Measurements from ENCODE around the gene CARNS1. TPM values are rescaled to one million over a fixed set of nuclear protein-coding genes. Genes with fewer than 3 reads are reported as not detected.

Gene CARNS1, protein sequence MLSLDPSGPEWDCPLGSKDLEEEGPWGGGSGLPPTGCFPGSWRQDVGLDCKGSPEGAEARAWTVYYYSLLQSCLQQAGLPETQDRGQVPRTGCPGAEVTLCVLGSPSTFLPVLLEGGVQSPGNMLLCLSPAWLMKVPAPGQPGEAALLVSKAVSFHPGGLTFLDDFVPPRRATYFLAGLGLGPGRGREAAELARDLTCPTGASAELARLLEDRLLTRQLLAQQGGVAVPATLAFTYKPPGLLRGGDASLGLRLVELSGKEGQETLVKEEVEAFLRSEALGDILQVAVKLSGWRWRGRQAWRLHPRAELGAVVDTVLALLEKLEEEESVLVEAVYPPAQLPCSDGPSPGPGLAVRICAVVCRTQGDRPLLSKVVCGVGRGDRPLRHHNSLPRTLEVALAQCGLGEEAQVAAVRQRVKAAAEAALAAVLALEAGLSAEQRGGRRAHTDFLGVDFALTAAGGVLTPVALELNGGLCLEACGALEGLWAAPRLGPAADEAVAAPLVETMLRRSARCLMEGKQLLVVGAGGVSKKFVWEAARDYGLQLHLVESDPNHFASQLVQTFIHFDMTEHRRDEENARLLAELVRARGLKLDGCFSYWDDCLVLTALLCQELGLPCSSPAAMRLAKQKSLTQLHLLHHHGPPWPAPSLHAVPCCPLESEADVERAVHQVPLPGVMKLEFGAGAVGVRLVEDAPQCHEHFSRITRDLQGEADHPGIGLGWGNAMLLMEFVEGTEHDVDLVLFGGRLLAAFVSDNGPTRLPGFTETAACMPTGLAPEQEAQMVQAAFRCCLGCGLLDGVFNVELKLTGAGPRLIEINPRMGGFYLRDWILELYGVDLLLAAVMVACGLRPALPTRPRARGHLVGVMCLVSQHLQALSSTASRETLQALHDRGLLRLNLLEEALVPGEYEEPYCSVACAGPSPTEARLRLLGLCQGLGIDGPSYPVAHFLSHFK
- total RNA-seq, result 0.88 TPM in 1 of 2 replicates, not detected in the other

DNA sequence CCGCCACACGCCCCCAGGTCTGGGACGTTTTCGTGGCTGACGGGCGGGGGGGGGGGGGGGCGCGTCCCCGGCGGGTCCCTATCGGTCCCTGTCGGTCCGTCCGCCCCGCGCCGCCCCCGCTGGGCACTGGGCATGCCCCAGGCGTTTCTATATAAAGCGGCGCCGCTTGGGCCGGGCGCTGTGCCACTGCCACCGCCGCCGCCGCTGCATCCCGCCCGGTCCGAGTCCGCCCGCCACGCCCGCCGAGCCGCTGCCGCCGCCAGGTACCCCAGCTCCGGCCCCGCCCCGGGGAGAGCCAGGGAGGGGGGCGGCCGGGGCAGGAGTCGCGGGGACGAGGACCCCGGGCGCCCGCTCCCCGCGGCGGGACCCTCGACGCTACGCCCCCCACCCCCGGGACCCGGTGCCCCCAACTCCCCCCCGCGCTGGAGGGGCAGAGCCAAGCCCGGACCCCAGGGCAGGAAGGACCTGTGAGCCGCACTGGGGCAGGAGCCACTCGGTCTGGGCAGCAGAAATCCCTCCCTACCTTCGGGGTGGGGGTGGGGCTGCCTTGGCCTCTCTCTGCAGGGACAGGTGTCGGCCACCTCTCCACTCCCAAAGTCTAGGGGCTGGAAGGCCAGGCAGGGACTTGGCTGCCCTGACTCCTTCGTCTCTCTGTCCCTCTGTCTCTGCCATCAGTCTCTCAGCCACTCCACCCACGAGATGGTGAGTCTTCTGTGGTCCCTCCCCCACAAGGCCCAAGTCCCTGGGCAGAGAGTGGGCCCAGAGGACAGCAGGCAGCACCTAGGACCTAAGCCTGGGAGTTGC, at the start of gene CARNS1:
CARNS1 (plus strand) TSS at position 178 of the 804 bp plus-strand sequence; CDS start at position 700, 522 bp downstream.

DNA sequence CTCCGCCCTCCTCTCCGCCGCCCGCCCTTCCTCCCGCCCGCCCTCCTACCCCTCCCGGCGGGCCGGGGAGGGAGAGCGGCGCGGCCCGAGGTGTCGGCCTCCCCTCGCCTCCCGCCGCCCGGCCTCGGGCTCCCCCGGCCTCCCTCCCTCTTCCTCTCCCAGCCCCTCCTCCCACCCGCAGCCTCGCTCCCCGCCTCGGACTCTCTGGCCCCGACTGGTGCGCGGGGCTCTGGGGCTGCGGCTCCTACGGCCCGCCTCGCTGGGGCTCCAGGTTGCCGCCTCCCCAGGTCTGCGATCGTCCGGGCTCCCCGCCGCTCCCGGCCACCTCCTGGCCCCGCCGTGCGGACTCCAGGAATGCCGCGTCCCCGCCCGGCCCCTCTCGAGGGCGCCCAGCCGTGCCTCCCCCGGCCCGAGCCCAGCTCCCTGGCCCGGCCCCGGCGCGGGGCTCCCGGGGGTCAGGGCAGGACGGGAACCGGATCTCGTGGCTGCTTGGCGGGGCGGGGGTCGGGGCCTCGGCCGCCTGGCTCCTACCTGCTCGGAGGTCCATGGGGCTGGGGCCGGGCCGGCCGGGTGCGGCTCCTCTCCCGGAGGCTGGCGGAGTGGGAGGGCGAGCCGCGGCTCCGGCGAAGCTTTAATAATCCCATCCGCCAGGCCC, 42.4 kb upstream of the CARNS1 start, which contains the start of gene CLCF1:
CLCF1 (minus strand) TSS at position 606 of the 655 bp plus-strand sequence; CDS start at position 547, 59 bp downstream.

DNA sequence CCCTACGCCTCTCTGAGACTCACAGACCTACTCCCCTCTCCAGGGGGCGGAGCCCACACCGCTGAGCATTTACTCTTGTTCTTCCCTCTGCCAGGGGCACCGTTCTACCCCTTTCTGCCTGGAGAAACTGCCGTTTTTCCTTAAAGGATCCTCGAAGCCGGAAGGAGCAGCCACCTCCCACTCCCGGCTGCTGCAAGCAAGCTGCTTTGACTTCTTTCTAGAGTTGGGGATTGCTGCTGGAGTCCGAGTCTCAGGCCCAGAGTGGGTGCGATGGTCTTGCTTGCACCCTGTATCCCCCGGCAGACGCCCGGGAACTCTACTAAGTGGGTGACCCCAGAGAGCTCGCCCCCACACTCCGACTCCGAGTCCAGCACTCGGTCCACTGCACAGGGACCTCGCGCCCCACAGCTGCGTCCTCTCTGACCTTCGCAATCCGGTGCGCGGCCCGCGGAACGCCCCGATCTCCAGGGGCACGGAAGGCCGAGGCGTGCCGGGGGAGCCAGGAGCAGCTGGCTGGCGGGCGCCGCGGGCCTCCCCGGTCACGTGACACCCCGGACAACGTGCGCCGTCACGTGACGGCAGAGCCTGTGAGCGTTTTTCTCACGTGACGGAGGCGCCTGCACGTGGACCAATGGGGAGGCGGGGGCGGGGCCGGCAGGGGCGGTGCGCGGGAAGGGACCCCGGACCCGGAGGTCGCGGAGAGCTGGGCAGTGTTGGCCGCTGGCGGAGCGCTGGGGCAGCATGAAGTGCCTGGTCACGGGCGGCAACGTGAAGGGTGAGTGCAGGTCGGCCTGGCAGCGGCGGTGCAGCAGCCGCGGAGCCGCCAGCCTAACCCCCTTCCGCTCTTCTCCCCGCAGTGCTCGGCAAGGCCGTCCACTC, 23.9 kb upstream of the CARNS1 start, which contains the start of gene RAD9A:
RAD9A (plus strand) TSS at position 683 of the 879 bp plus-strand sequence; CDS start at position 742, 59 bp downstream.

DNA sequence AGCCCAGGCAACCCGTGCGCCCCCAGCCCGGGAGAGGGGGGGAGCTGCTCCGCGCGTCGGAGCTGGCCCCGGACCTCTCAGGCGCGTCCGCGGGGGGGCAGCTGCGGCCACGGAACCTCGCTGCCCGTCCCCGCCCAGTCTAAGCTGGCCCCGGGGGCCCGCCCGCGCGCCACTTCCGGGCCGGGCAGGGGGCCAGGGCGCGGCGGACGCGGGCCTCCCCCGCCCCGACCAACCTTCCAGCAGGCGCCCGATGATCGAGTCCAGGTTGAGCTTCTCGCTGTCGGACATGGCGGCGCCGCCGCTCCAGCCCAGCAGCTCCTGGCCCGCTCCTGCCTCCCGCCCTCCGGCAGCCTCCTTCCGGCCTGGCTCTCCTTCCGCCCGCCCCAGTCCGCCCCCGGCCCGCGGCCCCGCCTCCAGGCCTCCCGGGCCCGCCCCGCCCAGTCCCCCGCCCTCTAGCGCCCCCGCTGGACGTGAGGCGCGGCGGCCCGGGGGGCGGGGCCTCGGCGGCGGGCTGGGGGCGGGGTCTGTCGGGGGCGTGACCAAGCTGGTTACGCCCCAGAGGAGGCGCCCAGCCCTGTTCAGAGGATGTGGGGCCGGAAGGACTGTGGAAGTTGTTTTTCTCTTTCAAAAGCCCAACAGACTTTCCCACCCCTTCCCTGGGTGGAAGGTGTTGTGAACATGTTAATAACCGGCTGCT, 13.8 kb upstream of the CARNS1 start, which contains the start of gene PPP1CA:
PPP1CA (minus strand) TSS at position 364 of the 697 bp plus-strand sequence; CDS start at position 288, 76 bp downstream.

DNA sequence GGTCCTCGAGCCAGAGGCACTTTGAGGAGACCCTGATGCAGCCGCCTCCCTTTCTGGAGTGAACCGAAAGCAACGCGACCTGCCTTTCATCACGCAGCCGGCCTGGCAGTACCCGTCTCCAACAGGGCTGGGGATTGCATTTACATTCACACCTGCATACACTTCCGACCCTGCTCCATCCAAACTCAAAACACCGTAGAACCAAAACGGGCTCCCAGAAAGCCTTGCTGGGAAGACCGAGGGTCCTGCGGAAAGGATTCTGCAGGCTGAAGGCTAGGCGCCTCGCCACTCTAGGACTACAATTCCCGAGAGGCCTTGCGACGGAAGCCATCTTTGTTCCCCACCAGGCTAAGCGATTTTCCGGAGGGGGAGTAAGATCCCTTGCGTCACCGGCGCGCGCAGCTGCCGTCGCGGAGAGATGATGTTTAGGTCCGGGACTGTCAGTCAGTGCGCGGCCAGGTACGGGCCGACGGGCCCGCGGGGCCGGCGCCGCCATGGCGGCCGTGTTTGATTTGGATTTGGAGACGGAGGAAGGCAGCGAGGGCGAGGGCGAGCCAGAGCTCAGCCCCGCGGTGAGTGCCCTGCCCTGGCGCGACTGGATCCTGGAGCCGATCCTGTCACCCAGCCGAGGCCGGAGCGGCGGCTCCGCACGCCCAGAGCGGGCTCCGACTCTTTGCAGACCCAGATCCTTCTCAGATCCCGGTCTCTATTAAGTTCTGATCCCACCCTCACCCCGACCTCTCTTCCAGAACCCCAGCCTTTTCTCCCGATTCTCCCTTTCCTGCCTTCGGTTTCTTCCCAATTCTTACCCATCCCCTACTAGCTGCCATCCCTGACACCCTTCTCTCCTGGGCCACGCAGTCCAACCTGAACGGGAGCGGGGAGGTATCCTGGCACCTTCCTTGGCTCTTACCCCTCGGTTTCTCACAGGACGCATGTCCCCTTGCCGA, 12.8 kb downstream of the CARNS1 start, which contains the start of gene RPS6KB2:
RPS6KB2 (plus strand) TSS at position 443 of the 950 bp plus-strand sequence; CDS start at position 495, 52 bp downstream.

DNA sequence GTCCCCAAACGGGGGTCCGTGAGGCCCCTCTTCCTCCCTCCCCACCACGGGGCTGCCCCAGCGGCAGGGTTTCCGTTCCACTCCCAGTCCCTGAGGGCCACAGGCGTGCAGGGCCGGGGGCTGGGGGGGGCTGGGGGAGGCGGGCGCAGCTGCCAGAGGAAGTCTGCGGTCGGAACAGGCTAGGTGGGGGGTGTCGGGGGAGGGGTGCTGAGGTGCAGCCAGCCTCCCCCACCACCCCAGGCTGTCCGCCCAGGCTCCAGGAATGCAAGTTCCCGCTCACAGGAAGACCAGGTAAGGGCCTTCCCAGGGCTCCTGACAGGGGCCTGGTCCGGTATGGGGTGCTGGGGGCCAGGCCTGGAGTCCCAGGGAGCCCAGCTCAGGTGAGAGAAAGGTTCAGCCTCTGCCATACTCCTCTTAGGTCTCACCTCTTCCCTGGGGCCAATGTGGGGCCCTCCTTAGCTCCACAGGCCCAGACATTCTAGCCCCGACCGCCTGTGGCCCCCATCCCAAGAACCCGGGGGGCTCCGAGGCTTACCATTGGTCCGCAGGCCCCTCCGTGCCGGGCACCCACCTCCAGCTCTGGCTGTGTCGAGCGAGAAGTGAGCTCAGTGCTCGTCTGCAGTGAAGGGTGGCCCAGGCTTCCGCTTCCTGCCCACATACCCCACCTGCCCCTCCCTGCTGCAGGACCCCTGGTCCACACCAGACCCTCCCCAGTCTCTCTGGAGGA, 21.8 kb downstream of the CARNS1 start, which contains the start of gene PTPRCAP:
PTPRCAP (minus strand) TSS at position 601 of the 727 bp plus-strand sequence; CDS start at position 538, 63 bp downstream.

DNA sequence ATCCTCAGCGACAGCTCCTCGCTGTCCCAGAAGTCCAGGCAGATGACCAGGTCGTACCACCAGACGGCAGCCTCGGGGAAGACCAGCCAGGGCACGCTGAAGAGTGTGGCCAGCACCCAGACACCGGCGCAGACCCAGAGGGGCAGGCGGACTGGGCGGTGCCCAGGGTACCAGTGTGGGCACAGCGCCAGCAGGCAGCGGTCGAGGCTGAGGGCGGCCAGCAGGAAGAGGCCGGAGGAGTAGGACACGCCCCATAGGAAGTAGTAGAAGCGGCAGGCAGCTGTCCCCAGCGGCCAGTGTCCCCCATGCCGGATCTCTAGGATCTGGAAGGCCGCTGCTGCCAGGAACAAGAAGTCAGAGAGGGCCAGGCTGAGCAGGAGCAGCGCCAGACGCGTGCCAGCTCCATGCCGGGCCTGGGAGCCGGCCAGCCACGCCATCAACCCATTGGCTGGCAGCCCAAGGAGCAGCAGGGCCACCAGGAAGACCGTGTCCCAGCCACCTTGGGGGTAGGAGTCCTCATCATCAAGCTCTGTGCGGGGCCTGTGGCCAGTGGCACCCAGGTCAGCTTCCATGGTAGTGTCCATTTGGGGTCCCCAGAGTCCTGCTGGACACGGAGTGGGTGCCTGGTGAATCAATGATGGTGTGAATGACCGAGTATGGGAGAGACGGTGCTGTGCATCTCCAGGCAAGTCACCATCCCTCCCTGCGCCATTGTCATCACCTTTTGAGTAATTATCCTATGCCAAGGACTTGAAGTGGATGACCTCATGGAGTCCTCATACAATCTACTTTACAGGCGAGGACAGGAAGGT, 36.9 kb downstream of the CARNS1 start, which contains the start of gene GPR152:
GPR152 (minus strand) TSS at position 589 of the 812 bp plus-strand sequence; CDS start at position 584, 5 bp downstream.

DNA sequence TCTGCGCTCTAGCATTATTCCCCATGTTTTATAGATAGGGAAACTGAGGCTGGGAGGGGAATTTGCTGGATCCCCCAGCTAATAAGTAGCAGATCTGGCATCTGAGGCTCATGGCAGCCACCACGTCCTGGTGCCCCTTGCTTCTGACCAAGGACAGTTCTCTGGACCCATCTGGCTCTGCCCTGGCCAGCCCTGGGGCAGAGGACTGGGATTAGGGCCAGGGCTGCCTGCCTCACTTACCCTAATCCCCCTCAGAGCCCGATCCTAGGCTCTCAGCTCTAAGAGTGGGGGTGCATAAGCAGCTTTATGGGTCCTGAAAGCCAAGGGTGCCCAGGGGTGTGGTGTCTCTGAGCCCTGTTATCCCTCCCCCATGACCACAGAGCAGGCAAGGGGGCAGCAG, 39.6 kb downstream of the CARNS1 start, which contains the start of gene CABP4:
CABP4 (plus strand) TSS at position 301 of the 400 bp plus-strand sequence; CDS start at position 371, 70 bp downstream.

DNA sequence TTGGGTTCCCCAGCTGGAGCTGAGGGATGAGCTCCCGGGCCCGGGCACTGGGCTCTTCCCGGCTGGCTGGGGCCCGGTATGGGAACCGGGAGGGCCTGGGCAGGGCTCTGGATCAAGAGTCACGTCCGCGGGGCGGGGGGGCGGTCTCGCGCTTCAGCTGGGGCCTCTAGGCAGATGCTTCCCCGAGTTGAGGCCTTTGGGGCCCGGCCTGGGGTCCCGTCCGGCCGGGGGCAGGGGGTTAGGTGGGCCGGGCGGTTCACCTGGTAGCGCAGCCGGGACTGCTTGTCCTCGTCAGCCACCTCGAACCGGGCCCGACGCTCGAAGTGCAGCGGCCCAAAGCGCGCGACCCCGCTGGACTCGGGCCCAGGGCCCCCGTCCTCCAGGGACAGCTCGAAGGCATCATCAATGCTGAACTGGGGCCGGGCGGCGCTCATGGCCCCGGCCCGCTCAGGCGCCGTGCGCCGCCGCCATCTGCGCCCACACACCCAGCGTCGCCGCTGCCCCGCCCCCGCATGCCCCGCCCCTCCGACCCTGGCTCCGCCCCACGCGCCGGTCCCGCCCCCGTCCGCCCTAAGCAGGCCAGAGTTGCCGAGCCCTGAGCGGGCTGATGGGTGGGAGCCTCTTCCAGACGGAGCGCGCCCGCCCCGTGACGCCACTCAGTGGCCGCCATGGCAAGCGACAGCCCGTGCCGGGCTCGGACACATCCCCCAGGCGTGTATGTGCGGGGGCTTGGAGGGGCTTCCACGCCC, 53.5 kb downstream of the CARNS1 start, which contains the start of gene TMEM134:
TMEM134 (minus strand) TSS at position 493 of the 749 bp plus-strand sequence; CDS start at position 434, 59 bp downstream.

Other genes with a start within 250 kb of the CARNS1 start
- 38.7 and 39.6 TPM in 2 replicates for gene GRK2, start 149.2 kb upstream of the CARNS1 start, total RNA-seq
- gene ANKRD13D, start 126.4 kb upstream of the CARNS1 start, total RNA-seq, result 20.9 and 27.4 TPM in 2 replicates
- 17.8 and 26.7 TPM in 2 replicates for gene SSH3, start 112.1 kb upstream of the CARNS1 start, total RNA-seq
- 73.8 and 239 TPM in 2 replicates for gene POLD4, start 62.1 kb upstream of the CARNS1 start, total RNA-seq
- gene CLCF1, start 42.1 kb upstream of the CARNS1 start, total RNA-seq, result 10.0 and 10.4 TPM in 2 replicates
- gene RAD9A, start 23.7 kb upstream of the CARNS1 start, total RNA-seq, result 8.4 and 10.8 TPM in 2 replicates
- gene PPP1CA, start 13.8 kb upstream of the CARNS1 start, total RNA-seq, result 141 and 253 TPM in 2 replicates
- gene TBC1D10C, start 11.6 kb upstream of the CARNS1 start, total RNA-seq, result not detected in 2 replicates
- 49.5 and 61.2 TPM in 2 replicates for gene RPS6KB2, start 12.8 kb downstream of the CARNS1 start, total RNA-seq
- gene PTPRCAP, start 22.0 kb downstream of the CARNS1 start, total RNA-seq, result 1.9 TPM in 1 of 2 replicates, not detected in the other
- 86.8 and 95.6 TPM in 2 replicates for gene CORO1B, start 27.8 kb downstream of the CARNS1 start, total RNA-seq
- gene GPR152, start 37.1 kb downstream of the CARNS1 start, total RNA-seq, result not detected in 2 replicates
- not detected in 2 replicates for gene CABP4, start 39.7 kb downstream of the CARNS1 start, total RNA-seq
- gene TMEM134, start 53.6 kb downstream of the CARNS1 start, total RNA-seq, result 46.4 and 55.7 TPM in 2 replicates
- gene AIP, start 67.3 kb downstream of the CARNS1 start, total RNA-seq, result 70.7 and 120 TPM in 2 replicates
- 32.7 and 33.9 TPM in 2 replicates for gene PITPNM1, start 89.7 kb downstream of the CARNS1 start, total RNA-seq
- gene CDK2AP2, start 92.5 kb downstream of the CARNS1 start, total RNA-seq, result 36.5 and 68.4 TPM in 2 replicates
- gene CABP2, start 107.8 kb downstream of the CARNS1 start, total RNA-seq, result not detected in 2 replicates
- 722 and 2,244 TPM in 2 replicates for gene GSTP1, start 168.1 kb downstream of the CARNS1 start, total RNA-seq
- gene NDUFV1, start 191.3 kb downstream of the CARNS1 start, total RNA-seq, result 189 and 203 TPM in 2 replicates
- 6.2 and 15.9 TPM in 2 replicates for gene NUDT8, start 214.3 kb downstream of the CARNS1 start, total RNA-seq
- gene TBX10, start 224.1 kb downstream of the CARNS1 start, total RNA-seq, result not detected in 2 replicates
- gene ACY3, start 235.1 kb downstream of the CARNS1 start, total RNA-seq, result not detected in 2 replicates